Neural cell (in vitro differentiated cells): Measurements from ENCODE around the gene CBFA2T3. TPM values are rescaled to one million over a fixed set of nuclear protein-coding genes. Genes with fewer than 3 reads are reported as not detected.

ENCODE experiments used
- H2AFZ ChIP-seq: fragments of 200-600, 300-800 bp; sonication (generic), shearing (Covaris generic); 2 replicates; pipeline ENCODE4 v1.6.0; 2014; ENCODE audit warnings: low read depth, mild to moderate bottlenecking, antibody characterized with exemption, low read length, moderate library complexity
- H3F3A ChIP-seq: fragments of 200-600 bp; shearing (Covaris generic); 2 replicates; pipeline ENCODE4 v1.6.1; 2016; ENCODE audit warnings: mild to moderate bottlenecking, moderate library complexity, mixed read lengths, antibody characterized with exemption, low read length; ENCODE audit not compliant: insufficient read depth, poor library complexity, severe bottlenecking
- H3K27ac ChIP-seq: fragments of 200-600, 300-800 bp; sonication (generic), shearing (Covaris generic); 2 replicates; pipeline ENCODE4 v1.5.1; 2014; ENCODE audit warnings: mild to moderate bottlenecking, low read length, moderate library complexity
- H3K27me3 ChIP-seq: fragments of 300-800, 200-600 bp; sonication (generic), shearing (Covaris generic); 2 replicates; pipeline ENCODE4 v1.6.0; 2014; ENCODE audit warnings: mild to moderate bottlenecking, low read depth, low read length, moderate library complexity; ENCODE audit not compliant: insufficient read depth
- H3K36me3 ChIP-seq: fragments of 300-800, 200-600 bp; sonication (generic), shearing (Covaris generic); 2 replicates; pipeline ENCODE4 v1.5.1; 2014; ENCODE audit warnings: mild to moderate bottlenecking, antibody characterized with exemption, low read length, moderate library complexity; ENCODE audit not compliant: insufficient read depth
- H3K4me2 ChIP-seq: fragments of 300-800, 200-600 bp; sonication (generic), shearing (Covaris generic); 2 replicates; pipeline ENCODE4 v1.6.0; 2014; ENCODE audit warnings: mild to moderate bottlenecking, low read length
- H3K4me3 ChIP-seq: fragments of 300-800, 200-600 bp; sonication (generic), shearing (Covaris generic); 2 replicates; pipeline ENCODE4 v1.5.1; 2014; ENCODE audit warnings: mild to moderate bottlenecking, low read length, moderate library complexity
- H3K79me2 ChIP-seq: fragments of 200-600 bp; shearing (Covaris generic); replicated peaks from 2 replicates; pipeline ENCODE4 v1.6.0; 2014; ENCODE audit warnings: mild to moderate bottlenecking, low read length, moderate library complexity; ENCODE audit not compliant: insufficient read depth
- H3K9ac ChIP-seq: fragments of 300-800, 200-600 bp; sonication (generic), shearing (Covaris generic); 2 replicates; pipeline ENCODE4 v1.6.1; 2016; ENCODE audit warnings: mild to moderate bottlenecking, low read length, mixed read lengths
- H3K9me2 ChIP-seq: fragments of 200-600 bp; shearing (Covaris generic); 2 replicates; pipeline ENCODE4 v1.6.1; 2016; ENCODE audit warnings: mild to moderate bottlenecking, low read length, mixed read lengths; ENCODE audit not compliant: insufficient read depth
- H3K9me3 ChIP-seq: fragments of 200-600, 300-800 bp; sonication (generic), shearing (Covaris generic); 2 replicates; pipeline ENCODE4 v1.6.1; 2016; ENCODE audit warnings: mild to moderate bottlenecking, mixed run types, low read length, moderate library complexity, mixed read lengths
- H4K20me1 ChIP-seq: fragments of 200-600 bp; shearing (Covaris generic); 2 replicates; pipeline ENCODE4 v1.6.1; 2016; ENCODE audit warnings: mild to moderate bottlenecking, mixed run types; ENCODE audit not compliant: insufficient read depth
- EP300 ChIP-seq: fragments of 450-650 bp; conservative IDR thresholded peaks from 2 replicates; pipeline ENCODE4 v1.6.1; 2014; ENCODE audit warnings: antibody characterized with exemption, mild to moderate bottlenecking, moderate library complexity; ENCODE audit not compliant: poor library complexity, severe bottlenecking
- EZH2 ChIP-seq: fragments of 200-600, 300-800 bp; shearing (Covaris generic), sonication (generic); IDR thresholded peaks from 2 replicates; pipeline ENCODE4 v1.6.1; 2014; ENCODE audit warnings: antibody characterized with exemption, low read length, borderline replicate concordance, mild to moderate bottlenecking; ENCODE audit not compliant: insufficient read depth, poor library complexity, severe bottlenecking
- MXI1 ChIP-seq: fragments of 450-650 bp; conservative IDR thresholded peaks from 2 replicates; pipeline ENCODE4 v1.6.1; 2014; ENCODE audit warnings: antibody characterized with exemption, mild to moderate bottlenecking; ENCODE audit not compliant: poor library complexity, severe bottlenecking
- POLR2AphosphoS5 ChIP-seq: IDR thresholded peaks from 2 replicates; pipeline ENCODE4 v1.6.1; 2012
- RAD21 ChIP-seq: fragments of 450-650 bp; conservative IDR thresholded peaks from 2 replicates; pipeline ENCODE4 v1.6.1; 2014; ENCODE audit warnings: antibody characterized with exemption, mild to moderate bottlenecking, moderate library complexity
- SMC3 ChIP-seq: fragments of 450-650 bp; conservative IDR thresholded peaks from 2 replicates; pipeline ENCODE4 v1.6.1; 2014; ENCODE audit warnings: antibody characterized with exemption, mild to moderate bottlenecking, moderate library complexity; ENCODE audit not compliant: poor library complexity
- TAF1 ChIP-seq: IDR thresholded peaks from 2 replicates; pipeline ENCODE4 v1.6.1; 2012; ENCODE audit warnings: low read depth
- polyA plus RNA-seq: library from polyadenylated mRNA; depleted of rRNA; stranded (reverse); fragments of >200 nt; gene quantifications from 2 replicates; pipeline ENCODE4 v1.2.3, GENCODE V29; 2014
- TF ChIP-seq, protein P1 (sequence below): IDR thresholded peaks from 2 replicates; pipeline ENCODE4 v1.6.1; 2012; ENCODE audit warnings: borderline replicate concordance
- TF ChIP-seq, protein P2 (sequence below): fragments of 450-650 bp; IDR thresholded peaks from 2 replicates; pipeline ENCODE4 v1.5.1; 2014; ENCODE audit warnings: antibody characterized with exemption, mild to moderate bottlenecking, moderate library complexity; ENCODE audit not compliant: poor library complexity, severe bottlenecking

The CBFA2T3 gene
- polyA plus RNA-seq, 1 donor from 2014 or later, result 2.1 TPM

DNA sequence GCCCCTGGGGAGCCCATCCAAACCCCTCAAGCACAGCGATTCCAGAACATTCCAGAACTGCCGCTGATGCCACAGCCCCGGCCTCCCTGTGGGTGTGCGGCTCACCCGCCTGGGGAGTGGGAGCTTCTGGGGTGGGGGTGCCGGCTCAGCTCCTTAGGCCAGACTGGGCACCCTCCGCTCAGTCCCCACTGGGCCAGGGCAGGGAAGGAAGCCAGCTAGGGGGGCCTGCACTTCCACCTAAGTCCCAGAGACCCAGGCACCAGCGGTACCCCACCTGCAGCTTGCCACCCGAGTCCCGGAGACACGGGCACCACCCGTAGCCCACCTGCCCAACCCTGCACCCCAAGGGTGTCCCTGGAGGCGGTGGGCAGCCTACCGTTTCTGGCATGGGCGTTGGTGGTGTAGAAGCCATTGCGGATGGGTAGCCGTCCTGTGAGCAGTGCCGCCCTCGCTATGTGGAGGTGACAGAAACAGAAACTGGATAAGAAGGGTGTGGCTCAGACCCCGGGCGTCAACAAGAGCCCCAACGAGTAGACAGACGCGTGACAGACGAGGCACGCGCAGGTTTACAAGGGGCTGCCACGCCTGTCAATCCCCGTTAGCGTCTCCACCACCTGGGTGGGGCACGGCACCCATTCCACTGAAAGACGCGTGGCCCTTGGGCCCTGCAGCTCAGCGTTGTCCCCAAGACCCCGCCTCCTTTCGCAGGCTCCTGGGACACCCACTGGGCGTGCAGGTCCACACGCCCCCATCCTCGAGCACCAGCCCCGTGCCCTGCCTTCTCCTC lies 135.3 kb downstream of the CBFA2T3 start:
- Histone ChIP-seq H2AFZ (no peak overlapping the region), H3F3A (no peaks in the 10 kb centered on the region), H3K9ac (no peak overlapping the region), H3K9me2 (no peaks in the 10 kb centered on the region), H3K4me2 (no peak overlapping the region), H3K27me3 (no peaks in the 10 kb centered on the region), H3K27ac (no peak overlapping the region), H3K9me3 (no peaks in the 10 kb centered on the region), H4K20me1 (no peaks in the 10 kb centered on the region), H3K79me2 (no peaks in the 10 kb centered on the region), H3K4me3 (no peak overlapping the region), H3K36me3 (no peaks in the 10 kb centered on the region)
- TF ChIP-seq SMC3 (no peak), RAD21 (no peak), MXI1 (no peak), TAF1 (no peak), EZH2 (no peak), POLR2AphosphoS5 (no peak), EP300 (no peak)
- TF ChIP-seq, protein P1, sequence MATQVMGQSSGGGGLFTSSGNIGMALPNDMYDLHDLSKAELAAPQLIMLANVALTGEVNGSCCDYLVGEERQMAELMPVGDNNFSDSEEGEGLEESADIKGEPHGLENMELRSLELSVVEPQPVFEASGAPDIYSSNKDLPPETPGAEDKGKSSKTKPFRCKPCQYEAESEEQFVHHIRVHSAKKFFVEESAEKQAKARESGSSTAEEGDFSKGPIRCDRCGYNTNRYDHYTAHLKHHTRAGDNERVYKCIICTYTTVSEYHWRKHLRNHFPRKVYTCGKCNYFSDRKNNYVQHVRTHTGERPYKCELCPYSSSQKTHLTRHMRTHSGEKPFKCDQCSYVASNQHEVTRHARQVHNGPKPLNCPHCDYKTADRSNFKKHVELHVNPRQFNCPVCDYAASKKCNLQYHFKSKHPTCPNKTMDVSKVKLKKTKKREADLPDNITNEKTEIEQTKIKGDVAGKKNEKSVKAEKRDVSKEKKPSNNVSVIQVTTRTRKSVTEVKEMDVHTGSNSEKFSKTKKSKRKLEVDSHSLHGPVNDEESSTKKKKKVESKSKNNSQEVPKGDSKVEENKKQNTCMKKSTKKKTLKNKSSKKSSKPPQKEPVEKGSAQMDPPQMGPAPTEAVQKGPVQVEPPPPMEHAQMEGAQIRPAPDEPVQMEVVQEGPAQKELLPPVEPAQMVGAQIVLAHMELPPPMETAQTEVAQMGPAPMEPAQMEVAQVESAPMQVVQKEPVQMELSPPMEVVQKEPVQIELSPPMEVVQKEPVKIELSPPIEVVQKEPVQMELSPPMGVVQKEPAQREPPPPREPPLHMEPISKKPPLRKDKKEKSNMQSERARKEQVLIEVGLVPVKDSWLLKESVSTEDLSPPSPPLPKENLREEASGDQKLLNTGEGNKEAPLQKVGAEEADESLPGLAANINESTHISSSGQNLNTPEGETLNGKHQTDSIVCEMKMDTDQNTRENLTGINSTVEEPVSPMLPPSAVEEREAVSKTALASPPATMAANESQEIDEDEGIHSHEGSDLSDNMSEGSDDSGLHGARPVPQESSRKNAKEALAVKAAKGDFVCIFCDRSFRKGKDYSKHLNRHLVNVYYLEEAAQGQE, result no peak
- TF ChIP-seq, protein P2, sequence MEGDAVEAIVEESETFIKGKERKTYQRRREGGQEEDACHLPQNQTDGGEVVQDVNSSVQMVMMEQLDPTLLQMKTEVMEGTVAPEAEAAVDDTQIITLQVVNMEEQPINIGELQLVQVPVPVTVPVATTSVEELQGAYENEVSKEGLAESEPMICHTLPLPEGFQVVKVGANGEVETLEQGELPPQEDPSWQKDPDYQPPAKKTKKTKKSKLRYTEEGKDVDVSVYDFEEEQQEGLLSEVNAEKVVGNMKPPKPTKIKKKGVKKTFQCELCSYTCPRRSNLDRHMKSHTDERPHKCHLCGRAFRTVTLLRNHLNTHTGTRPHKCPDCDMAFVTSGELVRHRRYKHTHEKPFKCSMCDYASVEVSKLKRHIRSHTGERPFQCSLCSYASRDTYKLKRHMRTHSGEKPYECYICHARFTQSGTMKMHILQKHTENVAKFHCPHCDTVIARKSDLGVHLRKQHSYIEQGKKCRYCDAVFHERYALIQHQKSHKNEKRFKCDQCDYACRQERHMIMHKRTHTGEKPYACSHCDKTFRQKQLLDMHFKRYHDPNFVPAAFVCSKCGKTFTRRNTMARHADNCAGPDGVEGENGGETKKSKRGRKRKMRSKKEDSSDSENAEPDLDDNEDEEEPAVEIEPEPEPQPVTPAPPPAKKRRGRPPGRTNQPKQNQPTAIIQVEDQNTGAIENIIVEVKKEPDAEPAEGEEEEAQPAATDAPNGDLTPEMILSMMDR, result no peak

DNA sequence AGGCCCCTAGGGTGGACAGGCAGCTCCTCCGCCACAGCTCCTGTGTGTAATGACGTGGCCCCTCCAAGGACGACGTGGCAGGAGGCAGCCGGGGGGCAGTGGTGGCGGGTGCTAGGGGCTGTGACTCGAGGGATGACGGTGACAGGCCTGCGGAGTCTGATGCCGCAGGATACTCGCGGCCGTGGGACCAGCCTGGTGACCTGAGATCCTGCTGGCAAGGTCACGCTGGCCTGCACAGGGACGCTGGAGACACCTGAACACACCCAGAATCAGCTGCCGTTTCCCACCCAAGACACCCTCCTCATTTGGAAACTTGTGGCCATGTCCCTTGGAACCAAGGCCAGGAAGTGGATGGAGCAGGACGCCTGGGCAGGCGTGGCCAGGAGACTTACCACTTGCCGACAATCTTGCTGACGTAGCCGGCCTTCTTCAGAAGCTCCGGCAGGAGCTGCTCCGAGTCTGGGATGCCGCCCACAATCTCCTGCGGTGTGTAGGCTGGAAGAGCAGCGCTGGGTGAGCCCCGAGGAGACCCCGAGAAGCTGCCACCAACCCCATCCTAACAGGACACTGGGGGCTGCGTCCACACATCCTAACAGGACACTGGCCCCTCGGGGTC lies 136.3 kb downstream of the CBFA2T3 start:
- Histone ChIP-seq H3K4me3 (no peak overlapping the region), H3K27me3 (no peaks in the 10 kb centered on the region), H2AFZ (no peak overlapping the region), H3K9me3 (no peaks in the 10 kb centered on the region), H3F3A (no peaks in the 10 kb centered on the region), H3K36me3 (no peaks in the 10 kb centered on the region), H4K20me1 (no peaks in the 10 kb centered on the region), H3K79me2 (no peaks in the 10 kb centered on the region), H3K9me2 (no peaks in the 10 kb centered on the region), H3K4me2 (no peak overlapping the region), H3K9ac (no peak overlapping the region), H3K27ac (no peak overlapping the region)
- TF ChIP-seq, protein P1, result no peak
- TF ChIP-seq, protein P2, result no peak
- no peak for TF ChIP-seq SMC3
- TF ChIP-seq MXI1, result no peak
